NCI-H526 treated with DMSO at 0.1 percent for 48 hours (cell line): Measurements from ENCODE around the gene CD300LF.

Source experiments
- DNase-seq: peaks from one replicate; lab custom pipeline; 2025; lab: John Stamatoyannopoulos, UW

CD300LF gene

GRCh38 chr17:74745548-74746177, 32.9 kb upstream of the CD300LF start:
- DNase-seq = no peak

GRCh38 chr17:74744714-74745547, 32.2 kb upstream of the CD300LF start:
- DNase-seq = peak; percentile 8

DNA sequence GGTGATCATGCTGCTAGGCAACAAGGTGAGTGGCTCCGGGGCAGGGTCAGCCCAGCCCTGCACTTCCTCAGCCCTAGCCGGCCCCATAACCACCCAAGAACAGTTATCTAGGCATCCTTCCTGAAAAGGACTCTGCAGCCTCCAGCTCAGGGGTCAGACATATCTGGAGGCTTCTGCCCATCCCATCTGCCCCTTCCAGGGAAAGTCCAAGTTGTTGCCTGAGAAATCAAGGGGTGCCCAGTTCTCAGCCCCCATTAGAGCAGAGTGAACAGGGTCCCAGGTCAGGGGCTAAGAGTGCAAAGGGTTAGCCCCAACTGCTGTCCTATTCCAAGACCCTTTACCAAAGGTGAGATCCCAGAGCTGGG, 31.6 kb upstream of the CD300LF start:
- DNase-seq = no peak

DNA sequence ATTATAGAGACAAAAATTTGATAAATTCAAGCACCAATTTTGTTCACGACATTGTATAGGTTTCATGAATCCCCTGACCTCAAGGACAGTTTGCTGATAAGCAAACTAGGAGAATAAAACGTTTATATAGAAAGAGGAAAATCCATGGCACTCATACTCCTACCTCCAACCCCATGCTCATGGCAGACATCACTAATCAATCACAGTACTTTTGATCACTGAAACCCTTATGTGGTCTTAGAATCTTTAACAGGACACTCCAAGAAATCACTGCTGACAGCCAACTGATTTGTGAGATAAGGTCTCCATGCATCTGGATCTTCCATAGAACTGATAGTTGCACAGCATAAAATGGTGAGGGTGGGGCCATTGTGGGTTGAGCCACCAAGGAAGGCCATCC, 31.0 kb upstream of the CD300LF start:
- no peak for DNase-seq

GRCh38 chr17:74742978-74743545, 30.3 kb upstream of the CD300LF start:
- DNase-seq = no peak

DNA sequence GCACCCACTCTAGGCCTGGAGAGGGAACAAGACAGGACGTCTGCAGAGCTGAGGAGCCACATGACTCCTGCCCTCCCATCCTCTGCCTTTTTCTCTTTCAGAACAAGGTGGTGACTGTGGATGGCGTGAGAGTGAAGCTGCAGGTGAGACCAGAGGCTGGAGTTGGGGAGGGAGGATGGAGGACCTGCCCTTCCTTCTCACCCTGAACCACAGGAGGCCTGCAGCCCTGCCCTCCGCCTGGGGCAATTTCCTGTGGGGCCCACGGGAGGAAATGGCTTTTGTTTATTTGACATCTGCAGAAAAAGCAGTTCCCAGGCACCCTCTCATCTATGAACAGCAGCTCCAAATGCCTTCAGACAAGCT, 29.4 kb upstream of the CD300LF start:
- no peak for DNase-seq

DNA sequence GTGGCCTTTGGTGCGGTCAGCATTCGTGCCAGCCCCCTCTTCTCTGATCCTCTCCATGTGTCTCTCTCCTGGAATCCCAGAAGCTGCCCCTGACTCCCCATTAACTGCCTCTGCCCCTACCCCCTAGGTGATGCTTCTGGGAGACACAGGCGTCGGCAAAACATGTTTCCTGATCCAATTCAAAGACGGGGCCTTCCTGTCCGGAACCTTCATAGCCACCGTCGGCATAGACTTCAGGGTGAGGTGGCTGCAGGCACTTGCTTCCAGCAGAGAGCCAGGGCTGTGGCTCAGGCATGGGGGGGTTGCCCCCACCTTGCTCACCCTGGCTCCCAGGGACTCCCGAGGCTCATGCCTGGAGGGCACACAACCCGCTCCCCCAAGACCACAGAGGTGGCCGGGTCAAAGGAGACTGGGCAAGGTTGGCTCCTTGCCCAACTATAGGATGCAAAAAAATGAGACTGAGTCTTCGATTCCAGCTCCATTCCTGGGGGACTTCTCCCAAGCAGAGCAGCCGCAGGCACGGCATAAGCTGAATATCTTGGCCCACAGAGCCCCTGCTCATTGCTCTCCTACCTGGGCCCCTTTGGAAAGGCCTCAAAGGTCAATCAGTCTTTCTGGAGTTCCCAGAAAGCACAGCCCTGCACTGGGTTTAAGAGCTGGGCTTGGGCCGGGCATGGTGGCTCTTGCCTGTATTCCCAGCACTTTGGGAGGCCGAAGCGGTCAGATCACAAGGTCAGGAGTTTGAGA, 28.1 kb upstream of the CD300LF start:
- DNase-seq = no peak

GRCh38 chr17:74740173-74740572, 27.4 kb upstream of the CD300LF start:
- DNase-seq = no peak

- DNase-seq = no peak
Observed at GRCh38 chr17:74739227-74739831, 26.6 kb upstream of the CD300LF start.

DNA sequence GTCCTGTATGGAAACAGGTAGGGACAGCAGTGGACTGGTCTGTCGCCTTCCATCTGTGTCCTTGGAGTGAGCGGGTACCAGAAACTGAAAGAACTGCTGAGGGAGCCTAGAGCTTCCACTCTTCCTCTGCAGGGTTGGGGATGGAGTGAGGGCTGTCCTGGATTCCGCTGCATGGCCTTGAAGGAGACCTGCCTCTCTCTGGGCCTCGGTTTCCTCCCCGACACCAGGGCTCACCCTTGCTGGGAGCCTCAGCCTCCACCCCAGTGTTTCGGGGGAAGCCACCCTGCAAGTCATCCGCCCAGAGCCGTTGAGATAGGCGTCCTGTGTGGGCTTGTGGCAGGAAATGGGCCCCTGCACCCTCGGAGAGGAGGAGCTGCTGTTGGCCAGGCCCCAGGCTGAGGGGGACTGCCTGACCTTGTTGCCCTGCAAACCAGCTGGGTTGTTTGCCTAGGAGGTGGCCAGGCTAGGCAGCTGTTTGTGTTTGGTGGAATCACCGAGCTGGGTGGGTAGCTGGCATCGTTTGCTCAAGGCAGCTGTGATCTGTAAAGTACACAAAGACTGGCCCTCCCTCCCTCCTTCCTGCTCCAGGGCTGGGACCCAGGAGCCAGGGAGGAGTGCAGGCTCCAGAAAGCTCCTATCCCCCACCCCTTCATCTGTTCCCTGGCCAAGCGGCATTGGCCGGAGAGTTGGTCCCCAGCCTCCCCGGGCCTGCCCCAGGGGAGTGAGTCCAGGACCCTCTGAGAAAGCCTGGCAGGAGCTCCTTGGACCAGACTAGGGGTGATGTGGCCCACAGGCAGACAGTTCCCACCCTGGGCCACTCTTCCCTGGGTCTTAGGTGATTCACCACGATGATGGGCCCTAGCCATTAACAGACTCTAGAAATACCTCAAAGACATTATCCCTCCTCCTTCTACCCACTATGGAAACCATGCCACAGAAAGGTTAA, 25.6 kb upstream of the CD300LF start:
- DNase-seq = no peak

GRCh38 chr17:74737299-74738050, 24.8 kb upstream of the CD300LF start:
- no peak for DNase-seq

DNA sequence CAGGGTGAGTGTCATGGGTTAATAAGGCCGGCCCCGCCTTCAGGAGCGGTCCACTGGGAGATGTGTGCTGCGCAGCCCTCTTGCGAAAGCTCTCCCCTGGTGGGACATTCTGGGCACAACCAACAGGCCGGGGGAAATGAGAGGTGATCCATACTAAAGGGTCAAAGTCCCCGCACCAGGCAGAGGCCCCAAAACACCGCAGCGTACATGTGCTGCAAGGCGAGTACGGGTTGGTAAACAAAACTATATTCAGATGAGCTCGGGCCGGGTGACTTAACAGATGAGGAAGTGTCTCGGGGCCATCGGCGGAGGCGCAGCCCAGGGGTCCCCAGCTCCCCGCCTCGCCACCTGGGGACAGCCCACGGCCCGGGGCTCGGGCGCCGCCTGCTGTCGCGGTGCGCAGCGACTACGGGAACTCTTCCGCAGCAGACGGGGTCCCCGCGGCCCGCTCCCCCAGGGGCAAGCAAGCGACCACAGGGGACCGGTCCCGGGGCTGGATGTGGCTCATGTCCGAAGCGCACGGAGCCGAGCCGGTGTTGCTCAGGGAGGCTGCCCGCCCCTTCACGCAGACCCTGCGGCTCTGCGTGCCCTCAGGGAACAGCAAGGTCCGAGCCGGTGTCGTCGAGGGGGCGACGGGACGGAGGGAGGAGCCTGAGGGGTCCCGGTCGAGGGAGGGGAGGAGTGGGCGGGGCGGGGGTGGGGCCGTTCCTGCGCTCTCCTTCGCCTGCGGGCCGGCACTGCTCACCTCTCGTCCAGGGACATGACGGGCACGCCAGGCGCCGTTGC, 24.0 kb upstream of the CD300LF start, which contains the start of gene RAB37:
Gene RAB37 (plus strand): TSS at position 744 of the 786 bp plus-strand sequence. CDS start 17 bp downstream, at position 761.
- DNase-seq = peak; percentile 64

GRCh38 chr17:74734256-74734655, 21.5 kb upstream of the CD300LF start:
- DNase-seq = no peak

DNA sequence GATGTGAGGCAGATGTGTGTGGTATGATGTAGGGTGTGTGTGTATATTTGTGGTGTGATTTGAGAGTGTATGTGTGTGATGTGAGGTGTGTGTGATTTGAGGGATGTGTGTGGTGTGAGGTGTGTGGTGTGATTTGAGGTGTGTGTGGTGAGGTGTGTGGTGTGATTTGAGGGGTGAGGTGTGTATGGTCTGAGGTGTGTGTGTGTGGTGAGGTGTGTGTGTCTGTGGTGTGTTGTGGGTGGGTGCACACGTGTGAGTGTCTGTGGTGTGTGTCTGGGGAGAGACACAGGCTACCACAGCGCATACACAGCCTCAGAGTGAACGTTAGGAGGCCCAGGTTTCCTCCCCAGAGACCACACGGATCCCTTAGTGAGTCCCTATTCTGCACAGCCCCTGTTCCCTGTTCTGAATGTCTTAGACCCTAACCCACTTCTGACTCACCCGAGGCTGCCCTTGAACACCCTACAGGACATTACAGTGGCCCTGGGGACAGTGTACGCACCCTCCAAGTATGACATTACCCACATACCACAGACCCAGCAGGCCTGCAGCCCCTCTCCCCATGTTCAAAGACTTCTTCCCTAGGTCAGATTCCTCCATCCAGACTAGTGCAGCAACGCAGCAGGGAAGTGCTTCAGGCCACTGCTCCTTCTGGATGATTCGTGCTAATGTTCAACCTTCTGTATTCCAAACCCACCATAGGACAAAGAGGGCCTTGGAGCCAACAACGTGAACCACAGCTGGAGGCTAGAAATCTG, 20.8 kb upstream of the CD300LF start:
- no peak for DNase-seq

- DNase-seq = no peak
Observed at GRCh38 chr17:74732042-74732867, 19.5 kb upstream of the CD300LF start.

- DNase-seq = no peak
Observed at GRCh38 chr17:74731347-74731605, 18.6 kb upstream of the CD300LF start.

DNA sequence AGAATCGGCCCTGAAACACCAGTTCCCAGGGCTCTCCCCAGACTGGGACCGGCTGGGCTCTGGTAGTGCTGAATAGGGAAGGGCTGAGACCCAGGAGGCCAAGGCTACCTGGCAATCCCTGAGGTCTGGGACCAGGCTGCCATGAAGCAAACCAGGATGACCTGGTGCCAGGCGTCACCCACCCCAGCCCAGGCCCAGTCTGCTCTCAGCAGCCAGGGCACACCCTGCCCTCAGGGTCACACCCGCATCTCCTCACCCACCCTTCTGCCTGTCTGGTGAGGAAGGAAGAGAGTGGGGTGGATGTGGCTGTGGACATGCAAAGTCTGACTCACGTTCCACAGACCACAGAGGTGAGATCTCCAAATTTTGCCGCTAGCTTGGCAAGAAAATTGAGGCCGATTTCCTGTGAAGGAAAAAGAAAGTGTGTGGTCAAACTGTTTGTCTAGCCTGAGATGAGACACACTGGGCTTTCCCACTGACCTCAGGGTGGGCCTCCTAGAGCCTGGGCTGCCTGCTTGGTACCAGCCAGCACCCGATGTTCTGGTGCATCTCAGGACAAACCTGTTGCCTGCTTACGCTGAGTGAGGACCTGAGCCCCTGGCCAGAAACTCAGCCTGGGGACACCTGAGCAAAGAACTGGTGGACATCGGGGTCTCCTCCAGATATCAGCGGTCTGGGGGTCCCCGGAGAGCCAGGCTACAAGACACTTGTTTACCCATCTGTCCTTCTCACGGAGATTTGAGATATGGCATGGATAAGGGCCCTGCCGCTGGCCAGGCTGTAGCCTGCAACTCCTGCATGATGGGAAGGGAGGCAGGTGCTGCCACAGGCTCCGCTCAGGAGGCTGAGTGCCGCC, 18.0 kb upstream of the CD300LF start:
- no peak for DNase-seq
